MM.1S (cell line): Measurements from ENCODE around the gene KCTD17.
A peak's percentile ranks its signal among the peaks of the same experiment; 100 is the strongest.

Experiments used
- CTCF ChIP-seq: fragments of 300-600 bp; sonication (generic); IDR thresholded peaks from 2 replicates; pipeline ENCODE4 v1.5.1; 2016; ENCODE audit warnings: antibody characterized with exemption, low read length, mixed read lengths
- EZH2 ChIP-seq: fragments of 300-600 bp; sonication (generic); optimal IDR thresholded peaks from 2 replicates; pipeline ENCODE3; 2017; ENCODE audit warnings: low read depth, mild to moderate bottlenecking, antibody characterized with exemption, low read length, mixed read lengths

- TF ChIP-seq CTCF (0 out of 2 replicates have a peak, but pooled peaks have one; percentile 9), EZH2 (no peak)
Observed at GRCh38 chr22:37019309-37020191, 32.0 kb upstream of the KCTD17 start, which contains the start of the genes MPST and TST.
